Vagina (tissue), 2 donors: ENCODE results near the gene BCAS3. TPM values are rescaled to one million over a fixed set of nuclear protein-coding genes. Genes with fewer than 3 reads are reported as not detected.

Experiments used
- DNase-seq, 2 donors: peaks; one replicate each; pipeline ENCODE4 v3.0.0-alpha.2; 2017; ENCODE audit errors: extremely low spot score in 2 of 2
- H3K27ac ChIP-seq: fragments of 200-600 bp; sonication (generic); one replicate; pipeline ENCODE4 v1.5.1; 2019
- H3K27me3 ChIP-seq: fragments of 200-600 bp; sonication (generic); one replicate; pipeline ENCODE4 v1.5.1; 2019
- H3K36me3 ChIP-seq, 2 donors: fragments of 200-600 bp; sonication (generic); one replicate each; pipeline ENCODE4 v1.5.1; 2017 to 2019
- H3K4me1 ChIP-seq: fragments of 200-600 bp; sonication (generic); one replicate; pipeline ENCODE4 v1.5.1; 2019
- H3K4me3 ChIP-seq, 2 donors: fragments of 200-600 bp; sonication (generic); 1 replicate in 1 of 2; 2 replicates in 1 of 2; pipeline ENCODE4 v1.5.1; 2016 to 2019
- H3K9me3 ChIP-seq: fragments of 200-600 bp; sonication (generic); one replicate; pipeline ENCODE4 v1.5.1; 2019
- POLR2A ChIP-seq, 2 donors: fragments of 450-650 bp; IDR thresholded peaks; one replicate each; pipeline ENCODE4 v1.6.1; 2017; ENCODE audit warnings: antibody characterized with exemption in 2 of 2, mild to moderate bottlenecking in 2 of 2, moderate library complexity in 2 of 2
- POLR2AphosphoS5 ChIP-seq, 2 donors: sonication (generic); formaldehyde crosslinking; IDR thresholded peaks; one replicate each; pipeline ENCODE4 v1.9.0; 2017; ENCODE audit warnings: antibody characterized with exemption in 2 of 2, mild to moderate bottlenecking in 2 of 2, low read depth in 1 of 2; ENCODE audit not compliant: insufficient read depth in 1 of 2
- intact Hi-C: fragments of 100-400 bp; cut with DNase I; formaldehyde crosslinking; loops from one replicate; pipeline ENCODE4 v1.15.1; 2023
- total RNA-seq: library from RNA; depleted of rRNA; stranded (reverse); fragments of >200 nt; gene quantifications from one replicate; pipeline ENCODE4 v1.2.3, GENCODE V29; 2016
- TF ChIP-seq, protein P1 (sequence below), 3 experiments: fragments of 450-650 bp in 2 of 3; fragments of 200-600 bp in 1 of 3; sonication (generic) in 1 of 3; IDR thresholded peaks; one replicate each; pipeline ENCODE4 v1.5.1; 2017 to 2019; ENCODE audit warnings: antibody characterized with exemption in 3 of 3, mild to moderate bottlenecking in 2 of 3, moderate library complexity in 2 of 3

The BCAS3 gene
- total RNA-seq, 1 donor from 2014 or later = 33.1 TPM

DNA sequence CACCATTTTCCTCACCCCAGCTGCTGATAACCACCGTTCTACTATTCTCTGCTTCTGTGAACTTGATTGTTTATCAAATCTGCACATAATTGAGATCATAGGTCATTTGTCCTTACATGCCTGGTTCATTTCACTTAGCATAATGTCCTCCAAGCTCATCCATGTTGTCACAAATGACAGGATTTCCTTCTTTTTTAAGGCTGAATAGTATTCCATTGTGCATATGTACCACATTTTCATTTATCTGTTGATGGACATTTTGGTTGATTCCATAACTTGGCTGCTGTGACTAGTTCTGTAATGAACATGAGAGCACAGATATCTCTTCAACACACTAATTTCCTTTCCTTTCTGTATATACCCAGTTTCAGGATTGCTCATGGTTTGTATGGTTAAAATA is 496.7 kb downstream of the BCAS3 start:
- no peak for DNase-seq
- TF ChIP-seq POLR2AphosphoS5 (IDR thresholded peaks at IDR 0.05; ENCODE audit: insufficient read depth in 1 of 2, low read depth in 1 of 2) = no peak
- TF ChIP-seq, protein P1, sequence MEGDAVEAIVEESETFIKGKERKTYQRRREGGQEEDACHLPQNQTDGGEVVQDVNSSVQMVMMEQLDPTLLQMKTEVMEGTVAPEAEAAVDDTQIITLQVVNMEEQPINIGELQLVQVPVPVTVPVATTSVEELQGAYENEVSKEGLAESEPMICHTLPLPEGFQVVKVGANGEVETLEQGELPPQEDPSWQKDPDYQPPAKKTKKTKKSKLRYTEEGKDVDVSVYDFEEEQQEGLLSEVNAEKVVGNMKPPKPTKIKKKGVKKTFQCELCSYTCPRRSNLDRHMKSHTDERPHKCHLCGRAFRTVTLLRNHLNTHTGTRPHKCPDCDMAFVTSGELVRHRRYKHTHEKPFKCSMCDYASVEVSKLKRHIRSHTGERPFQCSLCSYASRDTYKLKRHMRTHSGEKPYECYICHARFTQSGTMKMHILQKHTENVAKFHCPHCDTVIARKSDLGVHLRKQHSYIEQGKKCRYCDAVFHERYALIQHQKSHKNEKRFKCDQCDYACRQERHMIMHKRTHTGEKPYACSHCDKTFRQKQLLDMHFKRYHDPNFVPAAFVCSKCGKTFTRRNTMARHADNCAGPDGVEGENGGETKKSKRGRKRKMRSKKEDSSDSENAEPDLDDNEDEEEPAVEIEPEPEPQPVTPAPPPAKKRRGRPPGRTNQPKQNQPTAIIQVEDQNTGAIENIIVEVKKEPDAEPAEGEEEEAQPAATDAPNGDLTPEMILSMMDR (IDR thresholded peaks at IDR 0.05) = no peak
- TF ChIP-seq POLR2A (IDR thresholded peaks at IDR 0.05) = no peak
- H3K9me3 ChIP-seq = no peaks in the 10 kb centered on the region
- no peaks in the 10 kb centered on the region for H3K4me1 ChIP-seq
- no peaks in the 10 kb centered on the region for H3K36me3 ChIP-seq
- H3K27ac ChIP-seq = no peak overlapping the region
- intact Hi-C loops = no loop called here
- H3K4me3 ChIP-seq = no peak overlapping the region
- H3K27me3 ChIP-seq = no peaks in the 10 kb centered on the region

DNA sequence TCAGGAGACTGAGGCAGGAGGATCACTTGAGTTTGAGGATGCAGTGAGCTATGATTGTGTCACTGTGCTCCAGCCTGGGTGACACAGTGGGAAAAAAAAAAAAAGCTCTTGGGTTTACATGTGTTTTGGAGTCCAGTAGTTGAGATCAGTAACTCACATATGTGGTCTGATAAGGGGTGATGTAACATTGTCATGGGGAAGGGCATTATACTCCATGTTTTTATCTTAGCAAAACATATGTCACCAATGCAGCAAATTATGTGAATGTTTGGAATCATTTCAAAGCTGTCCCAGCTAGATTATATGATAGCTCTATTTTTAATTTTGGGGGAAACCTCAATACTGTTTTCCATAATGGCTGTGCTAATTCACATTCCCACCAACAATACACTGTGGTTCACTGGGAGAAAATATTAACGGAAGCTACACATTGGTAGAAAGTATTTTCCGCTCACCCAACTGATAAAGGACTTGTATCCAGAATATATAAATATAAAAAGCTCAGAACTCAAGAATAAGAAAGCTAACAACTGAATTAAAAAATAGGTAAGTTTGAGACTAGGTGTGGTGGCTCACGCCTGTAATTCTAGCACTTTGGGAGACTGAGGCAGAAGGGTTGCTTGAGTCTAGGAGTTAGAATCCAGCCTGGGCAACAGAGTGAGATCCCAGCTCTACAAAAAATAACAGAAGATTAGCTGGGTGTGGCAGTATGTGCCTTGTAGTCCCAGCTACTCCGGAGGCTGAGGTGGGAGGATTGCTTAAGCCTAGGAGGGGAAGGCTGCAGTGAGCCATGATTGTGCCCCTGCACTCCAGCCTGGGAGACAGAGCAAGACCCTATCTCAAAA is 497.9 kb downstream of the BCAS3 start:
- no peaks in the 10 kb centered on the region for H3K36me3 ChIP-seq
- no peaks in the 10 kb centered on the region for H3K9me3 ChIP-seq
- TF ChIP-seq POLR2A (IDR thresholded peaks at IDR 0.05) (no peak), POLR2AphosphoS5 (IDR thresholded peaks at IDR 0.05; ENCODE audit: insufficient read depth in 1 of 2, low read depth in 1 of 2) (no peak)
- TF ChIP-seq, protein P1 (IDR thresholded peaks at IDR 0.05) = no peak
- DNase-seq = no peak
- intact Hi-C loops = no loop called here
- H3K27me3 ChIP-seq = no peaks in the 10 kb centered on the region
- no peak overlapping the region for H3K4me3 ChIP-seq
- no peaks in the 10 kb centered on the region for H3K4me1 ChIP-seq
- H3K27ac ChIP-seq = no peak overlapping the region

DNA sequence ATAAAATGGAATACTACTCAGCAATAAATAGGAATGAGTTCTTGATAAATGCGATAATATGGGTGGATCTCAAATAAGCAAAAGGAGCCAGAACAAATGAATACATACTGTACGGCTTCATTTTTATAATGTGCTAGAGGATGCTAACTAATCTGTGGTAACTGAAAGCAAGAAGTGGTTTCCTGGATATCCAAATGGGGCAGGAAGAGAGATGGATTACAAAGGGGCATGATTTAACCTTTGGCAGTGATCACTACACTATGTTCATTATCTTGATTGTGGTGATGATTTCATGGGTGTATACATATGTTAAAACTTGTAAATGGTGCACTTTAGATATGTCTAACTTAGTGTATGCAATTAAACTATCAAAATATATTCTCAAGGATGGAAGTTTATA is 499.7 kb downstream of the BCAS3 start:
- H3K27me3 ChIP-seq = no peaks in the 10 kb centered on the region
- H3K36me3 ChIP-seq = no peaks in the 10 kb centered on the region
- H3K9me3 ChIP-seq = no peaks in the 10 kb centered on the region
- no peaks in the 10 kb centered on the region for H3K4me1 ChIP-seq
- intact Hi-C loops = no loop called here
- H3K27ac ChIP-seq = no peak overlapping the region
- TF ChIP-seq POLR2AphosphoS5 (IDR thresholded peaks at IDR 0.05; ENCODE audit: insufficient read depth in 1 of 2, low read depth in 1 of 2) (no peak), POLR2A (IDR thresholded peaks at IDR 0.05) (no peak)
- TF ChIP-seq, protein P1 (IDR thresholded peaks at IDR 0.05) = no peak
- DNase-seq = no peak
- no peak overlapping the region for H3K4me3 ChIP-seq

DNA sequence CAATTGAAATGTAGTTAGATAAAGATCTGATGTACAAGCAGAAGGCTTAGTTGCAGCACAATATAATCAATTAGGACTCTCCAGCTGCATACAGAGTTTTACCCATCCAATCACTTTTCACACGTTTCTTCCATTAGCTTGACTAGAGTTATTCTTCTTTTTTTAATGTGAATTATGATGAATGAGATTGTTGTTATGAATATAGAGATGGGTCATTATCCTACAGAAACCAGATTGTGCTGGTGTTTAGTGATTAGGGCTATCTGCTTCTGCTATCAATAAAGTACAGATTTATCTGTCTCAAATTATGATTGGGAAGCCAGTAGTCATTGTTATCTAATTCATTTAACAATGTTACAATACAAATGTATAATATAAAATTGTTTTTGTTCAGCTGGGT is 500.6 kb downstream of the BCAS3 start:
- no peaks in the 10 kb centered on the region for H3K4me1 ChIP-seq
- intact Hi-C loops = no loop called here
- no peak overlapping the region for H3K4me3 ChIP-seq
- no peak for TF ChIP-seq POLR2A (IDR thresholded peaks at IDR 0.05)
- no peak for TF ChIP-seq POLR2AphosphoS5 (IDR thresholded peaks at IDR 0.05; ENCODE audit: insufficient read depth in 1 of 2, low read depth in 1 of 2)
- TF ChIP-seq, protein P1 (IDR thresholded peaks at IDR 0.05) = no peak
- no peaks in the 10 kb centered on the region for H3K27me3 ChIP-seq
- H3K36me3 ChIP-seq = no peaks in the 10 kb centered on the region
- no peak overlapping the region for H3K27ac ChIP-seq
- no peaks in the 10 kb centered on the region for H3K9me3 ChIP-seq
- no peak for DNase-seq

DNA sequence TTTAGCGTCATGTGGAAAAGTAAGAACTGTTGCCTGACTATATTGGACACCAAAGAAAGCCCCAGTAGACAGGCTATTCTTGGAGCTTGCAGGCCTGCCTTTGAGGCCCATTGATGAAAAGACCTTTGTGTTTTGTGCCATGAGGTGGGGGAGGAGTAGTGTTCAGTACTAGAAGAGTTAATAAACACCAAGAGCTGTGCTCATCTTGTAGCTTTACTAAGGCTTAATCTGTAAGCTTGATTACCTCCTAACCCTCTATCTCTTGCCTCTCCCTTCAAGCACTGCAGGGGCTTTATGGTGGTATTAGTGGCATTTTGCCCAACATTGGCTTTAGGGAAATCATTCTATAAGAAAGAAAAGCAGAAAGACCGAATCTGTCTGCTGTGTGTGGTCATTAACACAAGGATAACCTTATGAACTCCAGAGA is 501.7 kb downstream of the BCAS3 start:
- no peaks in the 10 kb centered on the region for H3K27me3 ChIP-seq
- H3K27ac ChIP-seq = no peak overlapping the region
- no peaks in the 10 kb centered on the region for H3K9me3 ChIP-seq
- no peak for DNase-seq
- no peak for TF ChIP-seq POLR2AphosphoS5 (IDR thresholded peaks at IDR 0.05; ENCODE audit: insufficient read depth in 1 of 2, low read depth in 1 of 2)
- TF ChIP-seq POLR2A (IDR thresholded peaks at IDR 0.05) = no peak
- TF ChIP-seq, protein P1 (IDR thresholded peaks at IDR 0.05) = no peak
- H3K4me1 ChIP-seq = no peaks in the 10 kb centered on the region
- H3K4me3 ChIP-seq = no peak overlapping the region
- intact Hi-C loops = no loop called here
- no peaks in the 10 kb centered on the region for H3K36me3 ChIP-seq
